ENCODE data around the gene GOLGA6L1.
"Not testable (repeated sequence)": the region's sequence is repeated elsewhere in the genome, so short reads cannot be mapped to it uniquely, and the experiment has no call there.

Gene GOLGA6L1

GRCh38 chr15:23083115-23083514 lies 53.5 kb downstream of the GOLGA6L1 start:
- Mint-ChIP-seq H3K27ac (no peak overlapping the region), H3K4me1 (peaks cover 10% of the 10 kb centered on the region), H3K27me3 (ENCODE audit: low read depth, poor library complexity) (peaks cover 3% of the 10 kb centered on the region), H3K4me3 (no peak overlapping the region), H3K36me3 (ENCODE audit: low read depth) (no peaks in the 10 kb centered on the region), H3K9me3 (peaks cover 35% of the 10 kb centered on the region)
- TF ChIP-seq CTCF (IDR thresholded peaks at IDR 0.05), result no peak
- DNase-seq, result no peak

- peaks cover 42% of the 10 kb centered on the region for H3K9me3 Mint-ChIP-seq
- not testable (repeated sequence) for H3K4me1 Mint-ChIP-seq; DNase-seq; H3K4me3 Mint-ChIP-seq; H3K27ac Mint-ChIP-seq; H3K36me3 Mint-ChIP-seq (ENCODE audit: low read depth); H3K27me3 Mint-ChIP-seq (ENCODE audit: low read depth, poor library complexity)
Measured at GRCh38 chr15:23081996-23082737, 54.5 kb downstream of the GOLGA6L1 start.

- Mint-ChIP-seq H3K27ac (no peak overlapping the region), H3K4me1 (peaks cover 4% of the 10 kb centered on the region), H3K4me3 (no peak overlapping the region), H3K36me3 (ENCODE audit: low read depth) (no peaks in the 10 kb centered on the region), H3K9me3 (peaks cover 46% of the 10 kb centered on the region), H3K27me3 (ENCODE audit: low read depth, poor library complexity) (peaks cover 3% of the 10 kb centered on the region)
- no peak for TF ChIP-seq CTCF (IDR thresholded peaks at IDR 0.05)
- DNase-seq, result no peak
Measured at GRCh38 chr15:23081271-23081670, 55.4 kb downstream of the GOLGA6L1 start.

- H3K4me3 Mint-ChIP-seq, result no peak overlapping the region
- peak overlapping the region; percentile 64 for H3K27ac Mint-ChIP-seq
- H3K4me1 Mint-ChIP-seq, result peaks cover 4% of the 10 kb centered on the region
- peaks cover 7% of the 10 kb centered on the region for H3K27me3 Mint-ChIP-seq (ENCODE audit: low read depth, poor library complexity)
- H3K9me3 Mint-ChIP-seq, result peaks cover 53% of the 10 kb centered on the region
- no peak for DNase-seq
- no peaks in the 10 kb centered on the region for H3K36me3 Mint-ChIP-seq (ENCODE audit: low read depth)
- TF ChIP-seq CTCF (IDR thresholded peaks at IDR 0.05), result no peak
Measured at GRCh38 chr15:23079766-23080165, 56.9 kb downstream of the GOLGA6L1 start.

Data from nephron progenitor cell (in vitro differentiated cells).